Gastroesophageal sphincter (tissue), 3 donors: ENCODE measurements around the gene EXOSC9.

ENCODE experiments used
- EP300 ChIP-seq: sonication (generic); formaldehyde crosslinking; IDR thresholded peaks from one replicate; pipeline ENCODE4 v1.6.1; 2017; ENCODE audit warnings: antibody characterized with exemption, mild to moderate bottlenecking
- POLR2A ChIP-seq, 2 donors: fragments of 450-650 bp; IDR thresholded peaks; one replicate each; pipeline ENCODE4 v1.6.1; 2017; ENCODE audit warnings: antibody characterized with exemption in 2 of 2, mild to moderate bottlenecking in 2 of 2, moderate library complexity in 1 of 2
- POLR2AphosphoS5 ChIP-seq: sonication (generic); formaldehyde crosslinking; IDR thresholded peaks from one replicate; pipeline ENCODE4 v1.6.1; 2017; ENCODE audit warnings: antibody characterized with exemption
- TF ChIP-seq, protein P1 (sequence below), 4 experiments: fragments of 200-600 bp in 2 of 4; fragments of 450-650 bp in 2 of 4; sonication (generic) in 1 of 4; IDR thresholded peaks; one replicate each; pipeline ENCODE4 v1.5.1; 2017 to 2019; ENCODE audit warnings: antibody characterized with exemption in 4 of 4, mild to moderate bottlenecking in 2 of 4, moderate library complexity in 2 of 4

DNA sequence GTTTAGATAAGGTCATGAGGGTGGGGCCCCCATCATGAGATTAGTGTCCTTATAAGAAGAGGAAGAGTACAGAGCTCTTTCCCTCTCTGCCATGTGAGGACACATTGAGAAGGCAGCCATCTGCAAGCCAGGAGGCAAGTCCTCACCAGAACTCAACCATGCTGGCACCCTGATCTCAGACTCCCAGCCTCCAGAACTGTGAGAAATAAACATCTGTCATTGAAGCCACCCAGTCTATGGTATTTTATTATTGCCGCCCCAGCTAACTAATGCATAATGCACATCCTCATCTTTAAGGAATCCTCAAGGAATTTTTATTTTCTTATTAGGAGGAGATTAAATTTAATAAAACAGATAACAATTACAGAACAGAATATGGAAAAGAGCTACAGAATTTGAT, 16.7 kb upstream of the EXOSC9 start:
- TF ChIP-seq POLR2AphosphoS5 (no peak), EP300 (no peak), POLR2A (IDR thresholded peaks at IDR 0.05) (no peak)
- TF ChIP-seq, protein P1, sequence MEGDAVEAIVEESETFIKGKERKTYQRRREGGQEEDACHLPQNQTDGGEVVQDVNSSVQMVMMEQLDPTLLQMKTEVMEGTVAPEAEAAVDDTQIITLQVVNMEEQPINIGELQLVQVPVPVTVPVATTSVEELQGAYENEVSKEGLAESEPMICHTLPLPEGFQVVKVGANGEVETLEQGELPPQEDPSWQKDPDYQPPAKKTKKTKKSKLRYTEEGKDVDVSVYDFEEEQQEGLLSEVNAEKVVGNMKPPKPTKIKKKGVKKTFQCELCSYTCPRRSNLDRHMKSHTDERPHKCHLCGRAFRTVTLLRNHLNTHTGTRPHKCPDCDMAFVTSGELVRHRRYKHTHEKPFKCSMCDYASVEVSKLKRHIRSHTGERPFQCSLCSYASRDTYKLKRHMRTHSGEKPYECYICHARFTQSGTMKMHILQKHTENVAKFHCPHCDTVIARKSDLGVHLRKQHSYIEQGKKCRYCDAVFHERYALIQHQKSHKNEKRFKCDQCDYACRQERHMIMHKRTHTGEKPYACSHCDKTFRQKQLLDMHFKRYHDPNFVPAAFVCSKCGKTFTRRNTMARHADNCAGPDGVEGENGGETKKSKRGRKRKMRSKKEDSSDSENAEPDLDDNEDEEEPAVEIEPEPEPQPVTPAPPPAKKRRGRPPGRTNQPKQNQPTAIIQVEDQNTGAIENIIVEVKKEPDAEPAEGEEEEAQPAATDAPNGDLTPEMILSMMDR (IDR thresholded peaks at IDR 0.05): no peak
